GM12892 (cell line): ENCODE data around the gene FBXO11. TPM values are rescaled to one million over a fixed set of nuclear protein-coding genes. Genes with fewer than 3 reads are reported as not detected.
"Not testable (repeated sequence)": the region's sequence is repeated elsewhere in the genome, so short reads cannot be mapped to it uniquely, and the experiment has no call there.

Experiments used
- DNase-seq: peaks from one replicate; pipeline ENCODE4 v3.0.0; 2011; ENCODE audit not compliant: insufficient read length
- FAIRE-seq: peaks from 2 replicates; lab custom pipeline; 2011; peaks lifted over from hg19 to GRCh38; lab: Jason Lieb, UNC
- POLR2A ChIP-seq: IDR thresholded peaks from 2 replicates; pipeline ENCODE4 v1.6.1; 2011; ENCODE audit warnings: low read depth, low read length, control low read depth
- POLR2AphosphoS5 ChIP-seq: IDR thresholded peaks from 2 replicates; pipeline ENCODE4 v1.6.1; 2011; ENCODE audit warnings: low read depth, low read length, control low read depth
- TAF1 ChIP-seq: IDR thresholded peaks from 2 replicates; pipeline ENCODE4 v1.6.1; 2011; ENCODE audit warnings: low read depth, mild to moderate bottlenecking, control low read depth, low read length, borderline replicate concordance
- polyA plus RNA-seq: library from polyadenylated mRNA; unstranded; fragments of >200 nt; gene quantifications from one replicate; pipeline ENCODE4 v1.2.1, GENCODE V29; 2012; ENCODE audit warnings: missing spikeins, inconsistent platforms; ENCODE audit not compliant: missing spikeins

Gene FBXO11
- 24.0 TPM for polyA plus RNA-seq

- FAIRE-seq (peak; percentile 98), DNase-seq (peak; percentile 65)
- TF ChIP-seq POLR2A (peak; percentile 95), POLR2AphosphoS5 (peak; percentile 85), TAF1 (peak; percentile 68; the same call in 1 of the 2 replicates)
Measured at GRCh38 chr2:47906157-47907038, at the start of gene FBXO11. Gene FBXO11 (minus strand): TSS chr2:47906498. CDS start chr2:47905720, 778 bp downstream.

- DNase-seq (no peak), FAIRE-seq (no peak)
- TF ChIP-seq POLR2AphosphoS5 (no peak), POLR2A (no peak), TAF1 (no peak)
Measured at GRCh38 chr2:47950340-47951301, 44.3 kb upstream of the FBXO11 start.

GRCh38 chr2:47946593-47946992 lies 40.3 kb upstream of the FBXO11 start:
- no peak for DNase-seq
- no peak for TF ChIP-seq POLR2A
- no peak for TF ChIP-seq TAF1
- TF ChIP-seq POLR2AphosphoS5 = no peak
- no peak for FAIRE-seq

- TF ChIP-seq POLR2AphosphoS5 = no peak
- TF ChIP-seq POLR2A = no peak
- TF ChIP-seq TAF1 = no peak
- FAIRE-seq = no peak
- no peak for DNase-seq
Measured at GRCh38 chr2:47945046-47945781, 38.9 kb upstream of the FBXO11 start.

GRCh38 chr2:47941936-47942335 lies 35.6 kb upstream of the FBXO11 start:
- DNase-seq (no peak), FAIRE-seq (no peak)
- TF ChIP-seq POLR2AphosphoS5 (no peak), POLR2A (no peak)

GRCh38 chr2:47937677-47938076 lies 31.4 kb upstream of the FBXO11 start:
- DNase-seq (no peak), FAIRE-seq (no peak)
- no peak for TF ChIP-seq POLR2A
- no peak for TF ChIP-seq POLR2AphosphoS5
- no peak for TF ChIP-seq TAF1

GRCh38 chr2:47935071-47935470 lies 28.8 kb upstream of the FBXO11 start:
- DNase-seq = no peak
- TF ChIP-seq TAF1 = no peak
- TF ChIP-seq POLR2AphosphoS5 = no peak
- no peak for TF ChIP-seq POLR2A
- no peak for FAIRE-seq

- FAIRE-seq (no peak), DNase-seq (no peak)
- TF ChIP-seq TAF1 = no peak
- TF ChIP-seq POLR2AphosphoS5 = no peak
- no peak for TF ChIP-seq POLR2A
Measured at GRCh38 chr2:47918043-47918442, 11.7 kb upstream of the FBXO11 start.

- DNase-seq (no peak), FAIRE-seq (no peak)
- TF ChIP-seq POLR2AphosphoS5 (no peak), TAF1 (no peak), POLR2A (no peak)
Measured at GRCh38 chr2:47917276-47917961, 11.1 kb upstream of the FBXO11 start.

- DNase-seq = no peak
- no peak for TF ChIP-seq POLR2A
- TF ChIP-seq POLR2AphosphoS5 = no peak
- TF ChIP-seq TAF1 = no peak
- FAIRE-seq = no peak
Measured at GRCh38 chr2:47916412-47916811, 10.1 kb upstream of the FBXO11 start.

- not testable (repeated sequence) for FAIRE-seq, DNase-seq
Measured at GRCh38 chr2:47910662-47911061, 4.4 kb upstream of the FBXO11 start.
